IMR-90 (cell line): Measurements from ENCODE around the gene SENP6.

Experiments used
- POLR2A ChIP-seq: IDR thresholded peaks from 2 replicates; pipeline ENCODE4 v1.6.1; 2012; ENCODE audit warnings: mild to moderate bottlenecking, low read depth, low read length
- RAD21 ChIP-seq: IDR thresholded peaks from 2 replicates; pipeline ENCODE4 v1.6.1; 2012; ENCODE audit warnings: low read length, improper control_type of control experiment
- TF ChIP-seq, protein P1 (sequence below): conservative IDR thresholded peaks from 2 replicates; pipeline ENCODE4 v1.5.1; 2012; ENCODE audit warnings: mild to moderate bottlenecking, low read depth, low read length, improper control_type of control experiment

DNA sequence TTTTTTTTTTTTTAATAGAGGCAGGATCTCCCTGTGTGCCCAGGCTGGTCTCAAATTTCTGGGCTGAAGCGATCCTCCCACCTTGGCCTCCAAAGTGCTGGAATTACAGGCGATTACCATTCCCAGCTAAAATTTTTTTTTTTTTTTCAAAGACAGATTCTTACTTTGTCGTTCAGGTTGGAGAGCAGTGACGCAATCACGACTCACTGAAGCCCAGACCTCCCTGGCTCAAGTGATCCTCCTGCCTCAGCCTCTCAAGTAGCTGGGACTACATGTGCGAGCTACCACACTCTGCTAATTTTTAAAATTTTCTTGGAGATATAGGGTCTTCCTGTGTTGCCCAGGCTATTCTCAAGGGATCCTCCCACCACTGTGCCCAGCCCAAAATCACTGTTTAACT is 89.3 kb downstream of the SENP6 start:
- TF ChIP-seq, protein P1, sequence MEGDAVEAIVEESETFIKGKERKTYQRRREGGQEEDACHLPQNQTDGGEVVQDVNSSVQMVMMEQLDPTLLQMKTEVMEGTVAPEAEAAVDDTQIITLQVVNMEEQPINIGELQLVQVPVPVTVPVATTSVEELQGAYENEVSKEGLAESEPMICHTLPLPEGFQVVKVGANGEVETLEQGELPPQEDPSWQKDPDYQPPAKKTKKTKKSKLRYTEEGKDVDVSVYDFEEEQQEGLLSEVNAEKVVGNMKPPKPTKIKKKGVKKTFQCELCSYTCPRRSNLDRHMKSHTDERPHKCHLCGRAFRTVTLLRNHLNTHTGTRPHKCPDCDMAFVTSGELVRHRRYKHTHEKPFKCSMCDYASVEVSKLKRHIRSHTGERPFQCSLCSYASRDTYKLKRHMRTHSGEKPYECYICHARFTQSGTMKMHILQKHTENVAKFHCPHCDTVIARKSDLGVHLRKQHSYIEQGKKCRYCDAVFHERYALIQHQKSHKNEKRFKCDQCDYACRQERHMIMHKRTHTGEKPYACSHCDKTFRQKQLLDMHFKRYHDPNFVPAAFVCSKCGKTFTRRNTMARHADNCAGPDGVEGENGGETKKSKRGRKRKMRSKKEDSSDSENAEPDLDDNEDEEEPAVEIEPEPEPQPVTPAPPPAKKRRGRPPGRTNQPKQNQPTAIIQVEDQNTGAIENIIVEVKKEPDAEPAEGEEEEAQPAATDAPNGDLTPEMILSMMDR = no peak
- TF ChIP-seq POLR2A = no peak
- no peak for TF ChIP-seq RAD21
